ENCODE data around the gene GPX8. TPM values are rescaled to one million over a fixed set of nuclear protein-coding genes. Genes with fewer than 3 reads are reported as not detected.

Gene GPX8
- total RNA-seq, 1 experiment from 2014 or later = 24.8 TPM

DNA sequence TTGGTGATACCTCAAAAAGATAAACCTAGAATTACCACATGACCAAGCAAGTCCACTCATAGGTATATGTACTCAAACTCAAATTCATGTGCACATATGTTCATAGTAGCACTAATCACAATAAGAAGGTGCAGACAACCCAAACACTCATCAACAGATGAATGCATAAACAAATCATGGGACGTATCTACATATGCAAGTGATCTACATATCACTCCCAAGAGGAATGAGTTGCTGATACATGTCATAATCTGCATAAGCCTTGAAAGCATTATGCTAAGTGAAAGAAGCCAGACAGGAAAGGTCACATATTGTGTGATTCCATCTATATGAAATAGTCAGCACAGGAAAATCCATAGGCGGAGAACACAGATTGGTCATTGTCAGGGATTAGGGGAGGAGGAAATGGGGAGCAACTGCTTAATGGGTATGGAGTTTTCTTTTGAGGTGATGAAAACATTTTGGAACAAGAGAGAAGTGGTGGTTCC is 10.6 kb upstream of the GPX8 start:
- Histone ChIP-seq H3K27ac (ENCODE audit: low read length) (no peak overlapping the region), H3K9me3 (ENCODE audit: control insufficient read depth, insufficient read depth, low read depth, low read length) (no peaks in the 10 kb centered on the region), H3K4me3 (ENCODE audit: low read depth in 2 of 2, low read length in 2 of 2) (no peak overlapping the region), H3K27me3 (ENCODE audit: control insufficient read depth, insufficient read depth, low read length) (peaks cover 7% of the 10 kb centered on the region), H3K4me1 (ENCODE audit: control insufficient read depth, insufficient read depth, low read length) (no peaks in the 10 kb centered on the region), H3K36me3 (ENCODE audit: control insufficient read depth, insufficient read depth, low read length) (no peaks in the 10 kb centered on the region)
- CTCF ChIA-PET = no interaction called here
- in situ Hi-C loops (cut with HindIII; ENCODE audit: low pct_unique_long_range_greater_than_20kb, low sequenced_read_pairs) (no loop called here), intact Hi-C loops (cut with micrococcal nuclease; ENCODE audit: unreplicated experiment) (loop anchor here (10.0 kb wide), 1 partner anchor 205 kb away; no protein-coding TSS in a partner anchor)
- DNase-seq (ENCODE audit: low read depth, low spot score) (no peak), ATAC-seq (no peak)
- BruUV-seq (replicated peaks) = no TSS peak
- POLR2A ChIA-PET = no interaction called here
- TF ChIP-seq, protein P1, sequence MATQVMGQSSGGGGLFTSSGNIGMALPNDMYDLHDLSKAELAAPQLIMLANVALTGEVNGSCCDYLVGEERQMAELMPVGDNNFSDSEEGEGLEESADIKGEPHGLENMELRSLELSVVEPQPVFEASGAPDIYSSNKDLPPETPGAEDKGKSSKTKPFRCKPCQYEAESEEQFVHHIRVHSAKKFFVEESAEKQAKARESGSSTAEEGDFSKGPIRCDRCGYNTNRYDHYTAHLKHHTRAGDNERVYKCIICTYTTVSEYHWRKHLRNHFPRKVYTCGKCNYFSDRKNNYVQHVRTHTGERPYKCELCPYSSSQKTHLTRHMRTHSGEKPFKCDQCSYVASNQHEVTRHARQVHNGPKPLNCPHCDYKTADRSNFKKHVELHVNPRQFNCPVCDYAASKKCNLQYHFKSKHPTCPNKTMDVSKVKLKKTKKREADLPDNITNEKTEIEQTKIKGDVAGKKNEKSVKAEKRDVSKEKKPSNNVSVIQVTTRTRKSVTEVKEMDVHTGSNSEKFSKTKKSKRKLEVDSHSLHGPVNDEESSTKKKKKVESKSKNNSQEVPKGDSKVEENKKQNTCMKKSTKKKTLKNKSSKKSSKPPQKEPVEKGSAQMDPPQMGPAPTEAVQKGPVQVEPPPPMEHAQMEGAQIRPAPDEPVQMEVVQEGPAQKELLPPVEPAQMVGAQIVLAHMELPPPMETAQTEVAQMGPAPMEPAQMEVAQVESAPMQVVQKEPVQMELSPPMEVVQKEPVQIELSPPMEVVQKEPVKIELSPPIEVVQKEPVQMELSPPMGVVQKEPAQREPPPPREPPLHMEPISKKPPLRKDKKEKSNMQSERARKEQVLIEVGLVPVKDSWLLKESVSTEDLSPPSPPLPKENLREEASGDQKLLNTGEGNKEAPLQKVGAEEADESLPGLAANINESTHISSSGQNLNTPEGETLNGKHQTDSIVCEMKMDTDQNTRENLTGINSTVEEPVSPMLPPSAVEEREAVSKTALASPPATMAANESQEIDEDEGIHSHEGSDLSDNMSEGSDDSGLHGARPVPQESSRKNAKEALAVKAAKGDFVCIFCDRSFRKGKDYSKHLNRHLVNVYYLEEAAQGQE (IDR thresholded peaks at IDR 0.05; ENCODE audit: insufficient read depth in 1 of 2, low read depth in 2 of 2, low read length in 1 of 2) = no peak
- no peak for TF ChIP-seq POLR2AphosphoS5 (IDR thresholded peaks at IDR 0.05; ENCODE audit: low read depth, low read length)
- TF ChIP-seq SIN3A (IDR thresholded peaks at IDR 0.05; ENCODE audit: borderline replicate concordance, insufficient read depth, low read depth, low read length) = no peak
- TF ChIP-seq, protein P2, sequence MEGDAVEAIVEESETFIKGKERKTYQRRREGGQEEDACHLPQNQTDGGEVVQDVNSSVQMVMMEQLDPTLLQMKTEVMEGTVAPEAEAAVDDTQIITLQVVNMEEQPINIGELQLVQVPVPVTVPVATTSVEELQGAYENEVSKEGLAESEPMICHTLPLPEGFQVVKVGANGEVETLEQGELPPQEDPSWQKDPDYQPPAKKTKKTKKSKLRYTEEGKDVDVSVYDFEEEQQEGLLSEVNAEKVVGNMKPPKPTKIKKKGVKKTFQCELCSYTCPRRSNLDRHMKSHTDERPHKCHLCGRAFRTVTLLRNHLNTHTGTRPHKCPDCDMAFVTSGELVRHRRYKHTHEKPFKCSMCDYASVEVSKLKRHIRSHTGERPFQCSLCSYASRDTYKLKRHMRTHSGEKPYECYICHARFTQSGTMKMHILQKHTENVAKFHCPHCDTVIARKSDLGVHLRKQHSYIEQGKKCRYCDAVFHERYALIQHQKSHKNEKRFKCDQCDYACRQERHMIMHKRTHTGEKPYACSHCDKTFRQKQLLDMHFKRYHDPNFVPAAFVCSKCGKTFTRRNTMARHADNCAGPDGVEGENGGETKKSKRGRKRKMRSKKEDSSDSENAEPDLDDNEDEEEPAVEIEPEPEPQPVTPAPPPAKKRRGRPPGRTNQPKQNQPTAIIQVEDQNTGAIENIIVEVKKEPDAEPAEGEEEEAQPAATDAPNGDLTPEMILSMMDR (IDR thresholded peaks at IDR 0.05) = no peak
- TF ChIP-seq TCF7L2 (IDR thresholded peaks at IDR 0.05; ENCODE audit: low read depth, low read length) = no peak

DNA sequence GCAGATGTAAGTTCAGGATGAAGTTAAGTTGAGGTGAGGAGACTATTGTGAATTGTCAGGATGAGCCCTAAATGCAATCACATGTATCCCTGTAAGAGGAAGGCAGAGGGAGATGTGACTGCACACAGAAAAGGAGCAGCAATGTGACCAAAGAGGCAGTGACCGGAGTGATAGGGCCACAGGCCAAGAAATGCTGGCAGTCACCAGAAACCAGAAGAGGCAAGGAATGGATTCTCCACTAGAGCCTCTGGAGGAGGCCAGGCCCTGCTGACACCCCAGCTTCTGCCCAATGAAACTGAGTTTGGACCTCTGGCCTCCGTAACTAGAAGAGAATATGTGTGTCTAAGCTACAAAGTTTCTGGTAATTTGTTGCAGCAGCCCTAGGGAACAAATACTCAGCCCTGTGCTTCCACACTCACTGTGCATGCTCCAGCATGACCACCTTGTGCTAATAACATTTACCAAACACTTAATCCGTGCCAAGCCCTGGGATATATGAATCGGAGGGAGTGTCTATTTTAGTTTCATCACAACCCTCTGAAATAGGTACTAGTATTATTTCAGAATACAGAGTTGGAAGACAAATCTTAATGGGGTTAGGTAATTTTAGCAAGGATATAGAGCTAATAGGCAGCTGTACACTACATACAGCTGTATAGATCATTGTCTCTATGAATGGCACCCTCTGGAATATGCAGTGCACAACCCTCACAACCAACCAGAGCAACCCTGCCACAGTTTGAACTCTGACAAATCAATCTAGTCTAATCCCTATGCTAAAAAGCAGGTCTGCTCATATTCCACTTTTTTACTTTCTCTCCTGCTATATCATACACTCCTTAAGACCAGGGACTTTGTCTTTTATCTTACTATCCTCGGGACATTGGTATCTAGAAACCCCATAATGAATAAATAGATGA is 7.8 kb upstream of the GPX8 start:
- ChIA-PET POLR2A (no interaction called here), CTCF (no interaction called here)
- TF ChIP-seq, protein P1 (IDR thresholded peaks at IDR 0.05; ENCODE audit: insufficient read depth in 1 of 2, low read depth in 2 of 2, low read length in 1 of 2) = no peak
- TF ChIP-seq TCF7L2 (IDR thresholded peaks at IDR 0.05; ENCODE audit: low read depth, low read length) = no peak
- TF ChIP-seq, protein P2 (IDR thresholded peaks at IDR 0.05) = no peak
- TF ChIP-seq POLR2AphosphoS5 (IDR thresholded peaks at IDR 0.05; ENCODE audit: low read depth, low read length) = no peak
- no peak for TF ChIP-seq SIN3A (IDR thresholded peaks at IDR 0.05; ENCODE audit: borderline replicate concordance, insufficient read depth, low read depth, low read length)
- intact Hi-C loops (cut with micrococcal nuclease; ENCODE audit: unreplicated experiment) = no loop called here
- no peak for DNase-seq (ENCODE audit: low read depth, low spot score)
- Histone ChIP-seq H3K9me3 (ENCODE audit: control insufficient read depth, insufficient read depth, low read depth, low read length) (no peaks in the 10 kb centered on the region), H3K27me3 (ENCODE audit: control insufficient read depth, insufficient read depth, low read length) (peaks cover 3% of the 10 kb centered on the region), H3K4me1 (ENCODE audit: control insufficient read depth, insufficient read depth, low read length) (no peaks in the 10 kb centered on the region), H3K36me3 (ENCODE audit: control insufficient read depth, insufficient read depth, low read length) (no peaks in the 10 kb centered on the region), H3K4me3 (ENCODE audit: low read depth in 2 of 2, low read length in 2 of 2) (no peak overlapping the region), H3K27ac (ENCODE audit: low read length) (no peak overlapping the region)
- BruUV-seq (replicated peaks) = no TSS peak
- ATAC-seq = no peak
- in situ Hi-C loops (cut with HindIII; ENCODE audit: low pct_unique_long_range_greater_than_20kb, low sequenced_read_pairs) = no loop called here
